ENCODE measurements around the gene BRD1.

Gene BRD1

DNA sequence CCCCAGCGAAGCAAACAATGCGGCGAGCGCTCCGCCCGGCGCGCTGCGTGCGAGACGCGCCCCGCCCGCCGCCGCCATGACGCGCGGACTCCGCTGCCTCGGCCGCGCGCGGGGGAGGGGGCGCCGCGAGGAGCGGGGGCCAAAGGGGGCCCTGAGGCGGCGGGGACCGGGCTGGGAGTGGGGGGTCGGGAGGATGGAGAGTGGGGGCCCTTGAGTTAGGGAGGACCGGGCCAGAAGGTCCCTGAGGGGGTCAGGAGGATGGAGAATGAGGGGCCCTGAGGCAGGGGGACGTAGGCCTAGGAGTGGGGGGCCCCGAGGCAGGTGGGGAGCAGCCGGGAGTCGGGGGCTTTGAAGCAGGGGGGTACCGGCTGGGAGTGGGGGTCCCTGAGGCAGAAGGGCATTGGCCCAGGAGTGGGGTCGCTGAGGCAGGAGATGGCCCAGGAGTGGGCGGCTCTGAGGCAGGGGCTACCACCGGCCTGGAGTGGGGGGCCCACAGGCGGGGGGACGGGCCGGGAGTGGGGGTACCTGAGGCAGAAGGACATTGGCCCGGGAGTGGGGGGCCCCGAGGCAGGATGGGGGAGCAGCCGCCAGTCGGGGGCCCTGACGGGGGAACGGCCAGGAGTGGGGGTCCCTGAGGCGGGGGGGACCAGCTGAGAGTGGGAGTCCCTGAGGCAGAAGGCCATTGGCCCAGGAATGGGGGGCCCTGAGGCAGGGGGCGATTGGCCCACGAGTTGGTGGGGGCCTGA is at the start of gene BRD1:
Gene BRD1 (minus strand): TSS at position 21 of the 746 bp plus-strand sequence. CDS start 3,556 bp downstream, outside the sequence.
- DNase-seq (ENCODE audit: low read depth, low spot score): no peak

GRCh38 chr22:49873228-49873940 is 45.7 kb upstream of the BRD1 start:
- DNase-seq (ENCODE audit: low read depth, low spot score): no peak

DNA sequence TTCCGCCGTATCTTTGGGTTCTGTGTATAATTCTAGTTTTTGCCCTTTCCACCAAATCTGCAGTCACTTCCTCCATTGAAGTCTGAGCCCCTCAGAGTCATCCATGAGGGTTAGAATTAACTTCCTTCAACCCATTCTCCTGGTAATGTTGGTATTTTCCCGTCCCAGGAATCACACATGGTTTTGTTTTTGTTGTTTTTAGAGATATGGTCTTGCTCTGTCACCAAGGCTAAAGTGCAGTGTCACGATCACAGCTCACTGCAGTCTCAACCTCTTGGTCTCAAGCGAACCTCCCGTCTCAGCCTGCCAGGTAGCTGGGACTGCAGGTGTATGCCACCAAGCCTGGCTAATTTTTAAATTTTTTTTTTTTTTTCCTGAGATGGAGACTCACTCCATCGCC is 44.7 kb upstream of the BRD1 start:
- DNase-seq (ENCODE audit: low read depth, low spot score): no peak

DNA sequence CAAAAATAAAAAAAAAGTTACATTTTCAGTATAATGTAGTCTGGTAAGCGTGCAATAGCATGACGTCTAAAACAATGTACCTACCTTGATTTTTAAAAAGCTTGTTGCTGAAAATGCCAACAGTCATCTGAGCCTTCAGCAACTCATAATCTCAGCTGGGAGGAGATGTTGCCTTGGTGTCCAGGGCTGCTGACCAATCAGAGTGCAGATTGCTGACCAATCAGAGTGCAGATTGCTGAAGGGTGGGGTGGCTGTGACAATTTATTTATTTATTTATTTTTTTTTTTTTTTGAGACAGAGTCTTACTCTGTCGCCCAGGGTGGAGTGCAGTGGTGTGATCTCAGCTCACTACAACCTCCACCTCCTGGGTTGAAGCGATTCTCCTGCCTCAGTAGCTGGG is 43.8 kb upstream of the BRD1 start:
- DNase-seq (ENCODE audit: low read depth, low spot score): no peak

DNA sequence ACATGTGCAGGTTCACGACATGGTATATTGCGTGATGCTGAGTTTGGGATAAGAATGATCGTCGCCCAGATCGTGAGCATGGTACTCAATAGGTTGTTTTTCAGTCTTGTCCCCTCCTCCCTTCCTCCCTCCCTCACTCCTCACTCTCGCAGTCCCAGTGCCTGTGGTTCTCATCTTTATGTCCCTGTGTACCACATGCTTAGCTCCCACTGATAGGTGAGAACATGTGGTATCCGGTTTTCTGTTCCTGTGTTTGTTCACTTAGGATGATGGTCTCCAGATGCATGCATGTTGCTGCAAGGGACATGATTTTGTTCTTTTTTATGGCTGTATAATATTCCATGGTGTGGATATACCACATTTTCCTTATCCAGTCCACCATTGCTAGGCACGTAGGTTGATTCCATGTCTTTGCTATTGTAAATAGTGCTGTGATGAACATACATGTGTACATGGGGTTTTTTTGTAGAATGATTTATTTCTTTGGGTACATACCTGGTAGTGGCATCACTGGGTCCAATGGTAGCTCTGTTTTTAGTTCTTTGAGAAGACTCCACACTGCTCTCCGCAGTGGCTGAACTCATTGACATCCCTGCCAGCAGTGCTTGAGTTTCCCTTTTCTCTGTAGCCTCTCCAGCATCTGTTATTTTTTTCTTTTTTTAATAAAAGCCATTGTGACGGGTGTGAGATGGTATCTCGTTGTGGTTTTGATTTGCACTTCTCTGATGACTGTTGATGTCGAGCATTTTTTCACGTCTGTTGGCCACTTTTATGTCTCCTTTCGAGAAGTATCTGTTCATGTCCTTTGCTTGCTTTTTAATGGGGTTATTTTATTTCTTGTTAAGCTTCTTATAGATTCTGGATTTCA is 42.4 kb upstream of the BRD1 start:
- DNase-seq (ENCODE audit: low read depth, low spot score): no peak

DNA sequence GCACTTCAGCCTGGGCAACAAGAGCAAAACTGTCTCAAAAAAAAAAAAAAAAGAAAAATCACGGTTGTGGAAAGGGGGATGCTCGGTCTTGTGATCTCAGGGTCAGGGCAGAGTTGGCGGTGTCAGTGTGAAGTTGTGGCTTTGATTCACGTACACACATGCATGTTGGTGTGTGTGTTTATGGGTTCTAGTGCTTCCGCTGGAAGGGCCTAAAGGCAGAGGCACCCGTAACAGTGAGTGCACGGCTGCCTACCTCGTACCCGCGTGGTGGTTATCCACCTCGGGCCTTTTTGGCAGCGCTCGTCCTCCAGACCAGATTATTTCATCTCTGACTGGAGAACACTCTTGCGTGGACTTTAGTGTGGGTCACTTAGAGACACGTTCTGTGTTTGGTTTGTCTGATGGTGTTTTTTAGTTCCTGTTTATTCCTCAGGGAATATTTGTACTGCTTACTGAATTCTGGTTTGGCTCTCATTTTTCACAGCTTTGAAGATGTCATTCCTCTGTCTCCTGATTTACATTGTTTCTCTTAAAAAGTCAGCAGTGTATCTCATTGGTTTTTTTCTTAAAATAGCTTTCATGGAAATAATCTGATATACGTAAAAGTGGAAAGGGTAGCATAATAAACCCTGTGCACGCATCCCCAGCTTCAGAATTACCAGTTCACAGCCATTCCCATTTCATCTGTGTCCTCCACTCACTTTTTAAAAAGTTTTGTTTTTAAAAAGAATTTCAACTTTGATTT is 41.6 kb upstream of the BRD1 start:
- no peak for DNase-seq (ENCODE audit: low read depth, low spot score)

DNA sequence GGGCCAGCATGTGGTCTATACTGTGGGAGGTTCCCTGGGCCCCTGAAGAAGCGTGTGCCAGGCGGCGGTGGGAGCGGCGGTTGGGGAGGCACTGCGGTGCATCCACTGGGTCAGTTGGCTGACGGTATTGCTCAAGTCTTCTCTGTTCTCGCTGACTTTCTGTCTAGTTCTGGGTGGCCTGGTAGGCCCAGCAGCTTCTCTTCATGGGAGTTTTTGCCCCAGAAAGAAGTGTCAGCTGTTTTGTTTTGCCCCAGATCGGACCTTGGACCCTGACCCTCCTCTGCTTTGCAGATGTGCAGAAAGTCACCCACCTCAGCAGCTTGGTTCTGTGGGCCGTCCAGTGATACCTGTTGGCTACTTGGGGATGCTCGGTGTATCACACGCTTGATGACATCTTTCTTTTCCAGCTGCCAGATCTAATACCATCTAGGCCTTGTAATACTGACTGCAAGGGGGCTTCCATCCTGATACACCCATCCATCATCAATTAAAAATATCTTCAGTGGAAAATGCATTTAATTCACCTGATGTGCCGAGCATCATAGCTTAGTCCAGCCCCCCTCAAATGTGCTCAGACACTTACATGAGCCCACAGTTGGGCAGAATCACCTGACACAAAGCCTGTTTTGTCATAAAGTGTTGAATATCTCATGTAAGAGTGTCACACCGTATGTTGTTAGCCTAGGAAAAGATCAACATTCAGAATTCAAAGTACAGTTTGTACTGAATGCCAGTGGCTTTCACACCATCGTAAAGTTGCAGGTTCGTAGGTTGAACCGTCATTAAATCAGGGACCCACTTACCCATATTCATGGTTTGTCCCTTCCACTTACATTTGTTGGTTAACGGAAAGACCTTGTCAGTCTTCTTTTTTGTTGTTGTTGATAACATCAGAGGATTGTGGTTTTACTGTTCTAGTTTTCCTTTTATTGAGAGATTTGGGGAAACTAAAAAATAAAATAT is 39.9 kb upstream of the BRD1 start:
- no peak for DNase-seq (ENCODE audit: low read depth, low spot score)

- no peak for DNase-seq (ENCODE audit: low read depth, low spot score)
Observed at GRCh38 chr22:49866646-49867045, 39.0 kb upstream of the BRD1 start.

GRCh38 chr22:49866134-49866533 is 38.5 kb upstream of the BRD1 start:
- DNase-seq (ENCODE audit: low read depth, low spot score): no peak

GRCh38 chr22:49865156-49865555 is 37.5 kb upstream of the BRD1 start:
- DNase-seq (ENCODE audit: low read depth, low spot score): no peak

GRCh38 chr22:49863931-49864330 is 36.3 kb upstream of the BRD1 start:
- no peak for DNase-seq (ENCODE audit: low read depth, low spot score)

DNA sequence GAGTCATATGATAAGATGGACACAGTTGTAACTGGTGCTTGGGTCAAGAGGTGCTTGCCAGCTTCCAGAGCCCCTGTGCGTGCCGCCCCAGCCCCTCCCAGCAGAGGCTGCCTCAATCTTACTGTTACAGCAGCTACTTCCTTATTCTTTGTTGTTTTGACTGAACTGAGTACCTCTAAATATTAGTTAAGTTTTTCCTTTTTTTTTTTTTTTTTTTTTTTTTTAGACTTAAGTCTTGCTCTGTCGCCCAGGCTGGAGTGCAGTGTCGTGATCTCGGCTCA is 34.8 kb upstream of the BRD1 start:
- no peak for DNase-seq (ENCODE audit: low read depth, low spot score)

GRCh38 chr22:49861642-49862495 is 34.2 kb upstream of the BRD1 start:
- no peak for DNase-seq (ENCODE audit: low read depth, low spot score)

DNA sequence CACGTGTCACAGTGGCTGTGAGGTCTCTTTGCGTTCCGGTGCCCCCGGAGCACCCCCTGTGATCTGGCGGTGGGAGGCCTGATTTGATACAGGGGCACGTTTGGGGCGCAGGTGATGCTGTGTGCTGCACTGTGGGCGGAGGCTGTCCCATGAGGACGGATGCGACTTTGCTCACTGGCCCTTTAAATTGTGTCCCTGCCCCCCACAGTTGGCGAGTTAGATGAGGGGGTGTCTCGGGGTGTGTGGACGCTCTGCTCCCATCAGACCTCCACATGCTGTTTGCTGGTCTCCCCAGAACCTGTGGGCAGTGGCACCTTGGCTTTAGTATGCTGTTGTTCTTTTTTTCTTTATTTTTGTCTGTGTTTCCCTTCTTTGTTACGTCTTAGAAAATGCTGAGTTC is 31.2 kb upstream of the BRD1 start:
- DNase-seq (ENCODE audit: low read depth, low spot score): no peak

DNA sequence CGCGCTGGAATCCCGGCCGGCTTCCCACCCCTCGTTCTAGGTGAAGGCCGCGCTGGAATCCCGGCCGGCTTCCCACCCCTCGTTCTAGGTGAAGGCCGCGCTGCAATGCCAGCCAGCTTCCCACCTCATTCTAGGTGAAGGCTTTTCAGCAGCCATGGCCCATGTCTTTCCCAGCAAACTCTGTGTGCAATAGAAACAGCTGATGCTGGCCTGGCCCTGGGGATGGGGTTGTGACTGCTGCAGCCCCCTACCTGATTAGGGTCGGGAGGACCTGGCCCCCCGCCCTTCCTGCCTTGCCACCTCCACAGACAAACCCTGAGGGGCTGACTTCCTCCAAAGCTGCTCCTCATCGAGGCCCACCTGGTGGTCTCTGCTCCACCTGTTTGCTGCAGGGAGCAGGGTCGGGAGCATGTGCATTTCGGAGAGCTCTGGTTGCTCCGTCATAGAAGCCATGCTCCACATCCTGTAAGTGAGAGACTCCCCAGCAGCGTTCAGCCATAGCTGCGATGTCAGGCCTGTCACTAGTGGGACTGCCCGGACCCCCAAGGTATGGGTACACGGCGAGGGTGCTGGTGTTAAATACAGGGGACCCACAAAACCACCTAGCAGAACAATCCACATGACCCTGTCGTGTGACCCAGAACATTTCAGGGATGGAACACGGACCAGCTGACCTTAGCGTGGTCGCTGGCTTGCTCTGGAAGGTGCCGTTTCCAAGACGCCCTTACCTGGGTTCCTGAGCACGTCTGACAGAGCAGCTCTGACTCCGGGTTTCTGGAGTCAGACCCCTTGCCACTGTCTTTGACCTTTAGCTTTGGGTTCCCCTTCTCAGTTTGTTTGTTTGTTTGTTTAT is 29.3 kb upstream of the BRD1 start:
- DNase-seq (ENCODE audit: low read depth, low spot score): no peak

GRCh38 chr22:49856343-49856742 is 28.7 kb upstream of the BRD1 start:
- DNase-seq (ENCODE audit: low read depth, low spot score): no peak

DNA sequence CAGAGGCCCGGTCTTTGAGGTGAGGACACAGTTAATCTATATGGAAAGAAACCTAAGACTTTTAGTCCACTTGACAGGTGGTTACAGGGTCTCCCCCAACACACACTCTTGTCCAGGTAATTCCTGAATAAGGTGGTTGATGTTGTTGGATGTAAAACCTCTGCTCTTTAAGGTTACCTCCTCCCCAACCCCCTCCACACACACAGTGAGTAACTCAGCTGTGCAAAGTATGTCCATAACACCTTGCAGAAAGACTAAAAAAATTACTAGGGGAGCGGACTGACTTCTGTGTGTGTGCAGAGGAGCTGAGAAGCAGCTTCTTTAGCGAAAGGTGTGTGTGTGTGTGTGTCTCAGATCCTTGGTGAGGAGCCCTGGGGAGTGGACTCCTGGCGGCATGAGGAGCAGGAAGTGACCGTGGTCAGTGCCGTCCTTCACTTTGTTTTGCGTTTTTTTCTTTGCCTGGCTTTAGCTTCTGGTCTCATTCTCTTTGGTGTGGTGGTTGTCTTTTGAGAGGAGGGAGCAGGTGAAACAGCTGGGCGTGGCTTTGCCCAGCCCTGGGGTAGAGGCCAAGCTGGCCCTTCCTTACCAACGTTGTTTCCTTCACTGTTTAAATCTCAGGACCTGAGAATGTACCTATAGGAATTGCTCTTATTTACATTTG is 27.7 kb upstream of the BRD1 start:
- DNase-seq (ENCODE audit: low read depth, low spot score): no peak
